ENCODE results near the gene TBX15.
"Not testable (repeated sequence)": the region's sequence is repeated elsewhere in the genome, so short reads cannot be mapped to it uniquely, and the experiment has no call there.

Gene TBX15

DNA sequence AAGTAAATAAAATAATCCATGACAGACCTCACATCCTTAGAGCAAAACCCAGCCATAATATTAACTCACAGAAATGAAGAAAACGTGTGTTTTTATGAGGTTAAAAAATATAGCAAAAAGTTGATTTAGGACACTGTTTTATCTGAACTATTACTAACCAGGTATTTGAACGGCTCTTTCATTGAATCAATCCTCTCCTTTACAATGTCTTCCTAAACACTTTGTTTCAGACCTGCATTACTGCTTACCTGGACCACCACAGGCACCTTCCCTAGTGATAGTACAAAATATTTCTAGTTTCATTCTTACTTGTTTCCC, 25.0 kb downstream of the TBX15 start:
- no peaks in the 10 kb centered on the region for H3K9me3 ChIP-seq (ENCODE audit: control insufficient read depth, insufficient read depth, low read length)
- no peaks in the 10 kb centered on the region for H3K36me3 ChIP-seq (ENCODE audit: insufficient read depth, low read length)
- no peak overlapping the region for H3K9ac ChIP-seq (ENCODE audit: low read depth, low read length)
- peaks cover 31% of the 10 kb centered on the region for H3K4me1 ChIP-seq (ENCODE audit: insufficient read depth, low read length)

DNA sequence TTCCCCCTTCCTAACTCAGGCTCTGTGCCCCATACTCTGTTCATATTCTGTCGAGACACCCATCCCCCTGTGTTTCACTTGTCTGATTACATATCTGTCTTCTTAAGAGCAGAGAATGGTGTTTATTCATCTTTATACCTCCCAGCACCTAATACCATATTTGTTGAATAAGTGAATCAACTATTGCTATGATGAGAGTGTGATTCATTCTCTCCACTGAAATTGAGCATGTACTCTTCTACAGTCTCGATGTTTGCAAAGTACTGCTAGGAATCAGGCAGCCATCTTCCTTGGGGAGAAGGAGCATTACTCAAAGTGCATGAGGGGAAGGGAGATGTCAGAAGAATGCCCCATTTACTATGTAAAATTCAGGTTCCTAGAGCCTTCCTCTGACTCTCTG, 27.0 kb downstream of the TBX15 start:
- no peak overlapping the region for H3K9ac ChIP-seq (ENCODE audit: low read depth, low read length)
- peaks cover 31% of the 10 kb centered on the region for H3K4me1 ChIP-seq (ENCODE audit: insufficient read depth, low read length)
- H3K9me3 ChIP-seq (ENCODE audit: control insufficient read depth, insufficient read depth, low read length) = no peaks in the 10 kb centered on the region
- H3K36me3 ChIP-seq (ENCODE audit: insufficient read depth, low read length) = no peaks in the 10 kb centered on the region

DNA sequence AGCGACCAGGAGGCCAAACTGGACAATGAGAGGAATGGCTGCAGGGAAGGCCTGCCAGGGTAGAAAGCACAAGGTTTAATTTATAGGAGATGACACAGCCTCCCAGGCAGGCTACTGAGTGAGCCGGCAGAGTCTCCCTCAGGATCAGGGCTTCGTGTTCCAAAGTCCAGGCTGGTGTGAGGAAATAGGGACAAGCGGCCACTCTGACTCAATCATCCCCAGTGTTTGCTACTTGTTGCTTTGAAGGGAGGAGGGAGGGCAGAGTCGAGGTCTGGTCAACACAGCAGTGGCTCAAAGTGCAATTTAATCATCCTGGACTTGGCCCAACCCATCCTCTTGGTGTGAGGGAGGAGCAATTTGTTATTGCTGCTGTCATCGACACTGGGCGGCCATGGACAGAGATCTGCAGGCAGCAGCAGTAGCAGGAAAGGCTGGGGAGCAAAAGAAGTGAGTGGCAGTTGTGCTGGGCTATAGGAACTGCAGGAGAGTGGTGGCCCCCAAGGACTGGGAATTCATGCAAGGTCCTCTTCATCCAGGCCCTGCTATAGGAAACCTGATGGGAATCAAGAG, 27.5 kb downstream of the TBX15 start:
- Histone ChIP-seq H3K4me1 (ENCODE audit: insufficient read depth, low read length) (peaks cover 31% of the 10 kb centered on the region), H3K9ac (ENCODE audit: low read depth, low read length) (no peak overlapping the region), H3K36me3 (ENCODE audit: insufficient read depth, low read length) (no peaks in the 10 kb centered on the region), H3K9me3 (ENCODE audit: control insufficient read depth, insufficient read depth, low read length) (no peaks in the 10 kb centered on the region)

DNA sequence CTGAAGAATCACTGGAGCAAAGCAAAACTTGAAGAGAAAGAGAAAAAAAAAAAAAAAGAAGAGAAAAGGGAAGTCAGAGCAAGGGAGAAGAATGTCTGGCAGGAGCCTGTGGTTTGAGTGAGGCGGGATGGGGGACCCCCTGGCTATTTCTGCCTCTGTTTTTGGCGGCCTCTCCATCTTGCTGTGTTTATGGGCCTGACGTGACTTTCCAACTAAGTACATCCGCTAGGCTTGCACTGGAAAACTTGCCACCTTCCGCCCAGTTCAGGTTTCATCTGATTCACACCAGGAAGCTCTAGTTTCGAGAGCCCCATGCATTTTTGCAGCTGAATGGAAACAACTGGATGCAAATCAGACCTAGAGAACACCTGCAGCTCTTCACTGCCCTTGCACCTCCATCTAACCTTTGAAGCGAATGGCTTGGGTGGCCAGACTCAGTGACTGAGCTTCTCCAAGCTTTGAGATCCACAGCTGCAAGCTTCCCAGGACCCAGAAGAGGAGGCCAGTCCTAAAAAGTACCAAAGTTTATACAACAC, 28.0 kb downstream of the TBX15 start:
- no peak overlapping the region for H3K9ac ChIP-seq (ENCODE audit: low read depth, low read length)
- no peaks in the 10 kb centered on the region for H3K36me3 ChIP-seq (ENCODE audit: insufficient read depth, low read length)

DNA sequence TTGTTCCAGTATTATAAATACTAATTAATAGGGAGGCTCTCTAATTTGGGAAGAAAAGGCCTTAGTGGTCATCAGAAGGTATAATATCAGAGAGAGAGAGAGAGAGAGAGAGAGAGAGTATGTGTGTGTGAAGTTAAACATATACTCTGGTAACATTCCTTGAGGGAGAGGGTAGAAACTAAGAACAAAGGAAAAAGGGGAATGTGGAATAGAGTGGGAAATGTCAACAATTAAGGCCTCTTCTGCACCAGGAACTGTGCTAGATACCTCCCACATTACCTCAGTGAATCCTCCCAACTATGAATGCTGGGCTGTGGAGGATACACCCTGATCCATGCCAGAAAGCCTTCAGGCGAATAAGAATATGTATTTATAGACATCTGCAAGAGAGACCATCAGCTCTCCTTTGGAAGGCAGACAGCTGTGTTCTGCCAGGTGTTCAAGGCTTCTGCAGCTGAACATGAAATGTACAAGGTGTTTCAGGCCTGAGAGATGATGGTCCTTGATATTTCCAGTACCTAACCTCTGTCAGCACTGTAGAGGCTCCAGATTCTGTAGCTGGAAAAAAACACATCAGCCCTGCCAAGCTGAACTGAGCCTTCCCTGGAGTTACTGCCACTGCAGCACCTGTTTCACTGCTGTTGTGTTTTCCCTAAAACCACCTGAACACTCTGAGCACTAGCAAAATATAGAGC, 29.1 kb downstream of the TBX15 start:
- Histone ChIP-seq H3K4me1 (ENCODE audit: insufficient read depth, low read length) (peaks cover 31% of the 10 kb centered on the region), H3K36me3 (ENCODE audit: insufficient read depth, low read length) (no peaks in the 10 kb centered on the region), H3K9me3 (ENCODE audit: control insufficient read depth, insufficient read depth, low read length) (no peaks in the 10 kb centered on the region), H3K9ac (ENCODE audit: low read depth, low read length) (no peak overlapping the region)

More for the DNA sequence above, 28.0 kb downstream of the TBX15 start:
- no peaks in the 10 kb centered on the region for H3K9me3 ChIP-seq (ENCODE audit: control insufficient read depth, insufficient read depth, low read length)
- peaks cover 31% of the 10 kb centered on the region for H3K4me1 ChIP-seq (ENCODE audit: insufficient read depth, low read length)

DNA sequence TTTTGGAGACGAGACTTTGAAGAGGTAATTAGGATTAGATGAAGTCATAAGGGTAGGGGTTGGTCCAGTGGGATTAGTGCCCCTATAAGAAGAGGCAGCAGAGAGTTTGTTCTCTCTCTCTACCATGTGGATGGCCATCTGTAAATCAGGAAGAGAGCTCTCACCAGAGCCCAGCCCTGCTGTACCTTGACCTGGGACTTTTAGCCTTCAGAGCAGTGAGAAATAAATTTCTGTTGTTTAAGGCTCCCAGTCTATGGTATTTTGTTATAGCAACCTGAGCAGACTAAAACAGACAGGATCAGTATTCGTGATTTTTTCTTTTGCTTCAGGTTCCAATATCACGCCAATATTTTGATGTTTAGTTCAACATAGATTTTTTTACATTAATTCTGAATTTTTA, 30.0 kb downstream of the TBX15 start:
- Histone ChIP-seq H3K4me1 (ENCODE audit: insufficient read depth, low read length) (peaks cover 31% of the 10 kb centered on the region), H3K36me3 (ENCODE audit: insufficient read depth, low read length) (no peaks in the 10 kb centered on the region), H3K9ac (ENCODE audit: low read depth, low read length) (no peak overlapping the region), H3K9me3 (ENCODE audit: control insufficient read depth, insufficient read depth, low read length) (no peaks in the 10 kb centered on the region)

DNA sequence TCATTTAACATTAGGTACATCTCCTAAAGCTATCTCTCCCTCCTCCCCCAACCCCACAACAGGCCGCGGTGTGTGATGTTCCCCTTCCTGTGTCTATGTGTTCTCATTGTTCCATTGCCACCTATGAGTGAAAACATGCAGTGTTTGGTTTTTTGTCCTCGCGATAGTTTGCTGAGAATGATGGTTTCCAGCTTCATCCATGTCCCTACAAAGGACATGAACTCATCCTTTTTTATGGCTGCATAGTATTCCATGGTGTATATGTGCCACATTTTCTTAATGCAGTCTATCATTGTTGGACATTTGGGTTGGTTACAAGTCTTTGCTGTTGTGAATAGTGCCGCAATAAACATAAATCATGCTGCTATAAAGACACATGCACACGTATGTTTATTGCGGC, 30.6 kb downstream of the TBX15 start:
- H3K4me1 ChIP-seq (ENCODE audit: insufficient read depth, low read length) = peaks cover 31% of the 10 kb centered on the region
- H3K9me3 ChIP-seq (ENCODE audit: control insufficient read depth, insufficient read depth, low read length); H3K9ac ChIP-seq (ENCODE audit: low read depth, low read length); H3K36me3 ChIP-seq (ENCODE audit: insufficient read depth, low read length): not testable (repeated sequence)

DNA sequence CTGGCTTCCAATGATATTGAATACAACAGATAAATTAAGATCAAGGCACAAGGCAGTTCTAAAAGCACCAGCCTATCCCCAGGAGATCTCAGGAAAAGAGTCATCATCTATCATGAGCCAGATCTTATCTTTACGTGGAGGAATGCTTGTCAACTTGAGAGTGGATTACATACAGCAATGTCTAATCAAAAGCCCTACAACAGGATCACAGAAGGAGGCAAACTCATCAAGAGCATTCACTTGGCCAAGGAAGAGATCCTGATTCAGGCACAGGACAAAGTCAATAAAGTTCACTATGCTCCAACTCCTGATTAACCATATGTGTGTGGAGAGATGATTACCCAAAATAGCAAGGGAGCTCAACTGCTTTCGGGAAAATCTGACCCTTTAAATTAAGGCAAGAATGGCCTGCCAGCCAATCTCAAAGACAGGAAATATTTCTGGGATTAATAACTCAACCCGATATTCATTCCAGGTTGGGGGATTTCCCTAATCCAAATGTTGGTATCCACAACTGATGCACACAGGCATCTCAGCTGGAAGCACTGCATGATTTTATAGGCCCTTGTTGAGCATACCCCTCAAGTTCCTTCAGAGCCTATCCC, 33.7 kb downstream of the TBX15 start:
- peaks cover 5% of the 10 kb centered on the region; the same call in 1 of the 2 replicates for H3K4me1 ChIP-seq (ENCODE audit: insufficient read depth, low read length)
- no peaks in the 10 kb centered on the region for H3K9me3 ChIP-seq (ENCODE audit: control insufficient read depth, insufficient read depth, low read length)
- H3K9ac ChIP-seq (ENCODE audit: low read depth, low read length) = no peak overlapping the region
- H3K36me3 ChIP-seq (ENCODE audit: insufficient read depth, low read length) = no peaks in the 10 kb centered on the region

DNA sequence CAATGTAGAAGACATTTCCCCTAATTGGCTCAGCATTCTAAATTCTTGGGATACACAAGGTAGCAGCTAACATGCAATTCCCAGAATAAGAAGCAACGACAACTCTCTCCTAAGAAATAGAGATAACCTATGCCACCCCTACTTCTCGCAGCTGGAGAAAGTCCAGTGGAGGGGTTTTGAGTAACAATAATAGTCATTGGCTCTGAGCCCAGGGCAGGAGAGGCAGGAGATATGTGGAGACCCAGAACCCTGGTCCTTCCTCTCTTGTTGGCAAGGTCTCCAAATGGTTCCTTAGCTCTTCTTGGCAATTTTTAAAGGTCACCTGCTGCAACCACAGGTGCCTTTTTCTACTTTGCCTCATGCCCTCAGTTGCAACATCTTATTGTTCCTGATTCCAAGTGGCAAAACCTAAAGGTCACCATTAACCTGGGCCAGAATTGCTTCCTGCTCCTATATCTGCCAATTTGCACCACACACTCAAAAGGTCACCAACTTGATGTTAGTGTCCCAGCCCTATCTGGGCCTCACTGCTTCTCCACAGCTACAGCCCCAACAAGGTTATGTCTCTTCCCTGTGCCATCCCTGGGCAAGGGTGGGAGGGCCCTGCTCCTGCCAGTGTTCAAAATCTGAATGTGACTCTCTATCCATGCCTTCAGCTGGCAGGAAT, 36.7 kb downstream of the TBX15 start:
- no peaks in the 10 kb centered on the region; the same call in 1 of the 2 replicates for H3K9me3 ChIP-seq (ENCODE audit: control insufficient read depth, insufficient read depth, low read length)
- H3K9ac ChIP-seq (ENCODE audit: low read depth, low read length) = no peak overlapping the region
- H3K4me1 ChIP-seq (ENCODE audit: insufficient read depth, low read length) = no peaks in the 10 kb centered on the region
- no peaks in the 10 kb centered on the region for H3K36me3 ChIP-seq (ENCODE audit: insufficient read depth, low read length)

DNA sequence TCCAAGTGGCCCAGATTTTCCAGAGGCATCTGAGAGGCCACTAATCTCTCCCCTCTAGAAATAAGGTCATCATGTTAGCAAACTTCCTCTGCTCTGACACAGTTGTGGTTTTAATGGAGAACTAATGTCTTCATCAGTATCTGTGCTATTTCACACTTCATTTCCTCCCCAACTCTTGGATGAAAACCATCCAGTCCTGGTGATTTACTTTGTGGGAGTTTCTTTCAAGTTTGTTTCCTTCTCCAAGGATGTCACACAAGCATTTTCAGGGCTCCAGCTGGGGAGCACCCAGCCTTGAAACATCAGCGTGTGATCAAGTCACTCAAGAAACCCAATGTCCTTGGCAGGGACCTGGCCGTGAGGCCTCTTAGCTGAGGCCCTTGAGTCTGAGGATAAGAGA, 38.8 kb downstream of the TBX15 start:
- no peak overlapping the region for H3K9ac ChIP-seq (ENCODE audit: low read depth, low read length)
- H3K36me3 ChIP-seq (ENCODE audit: insufficient read depth, low read length) = no peaks in the 10 kb centered on the region

DNA sequence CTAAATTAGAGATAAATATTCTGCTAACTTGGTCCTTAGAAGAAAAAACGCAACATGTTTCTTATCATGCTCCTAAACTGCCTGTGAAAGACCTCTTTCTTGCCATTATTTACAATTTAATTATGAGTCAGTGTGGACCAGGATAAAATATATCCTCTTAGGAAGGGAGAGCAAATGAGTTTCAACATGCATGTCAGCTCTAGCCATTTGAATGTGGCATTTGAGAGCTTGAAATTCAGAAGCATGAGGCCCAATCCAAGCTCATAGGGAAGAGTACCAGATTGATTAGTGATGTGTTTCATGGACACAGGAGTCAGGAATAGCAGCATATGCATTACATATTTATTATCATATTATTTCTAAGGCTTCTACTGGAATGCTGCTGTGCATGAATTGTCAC, 39.3 kb downstream of the TBX15 start:
- Histone ChIP-seq H3K9me3 (ENCODE audit: control insufficient read depth, insufficient read depth, low read length) (no peaks in the 10 kb centered on the region; the same call in 1 of the 2 replicates), H3K9ac (ENCODE audit: low read depth, low read length) (no peak overlapping the region), H3K4me1 (ENCODE audit: insufficient read depth, low read length) (no peaks in the 10 kb centered on the region), H3K36me3 (ENCODE audit: insufficient read depth, low read length) (no peaks in the 10 kb centered on the region)

More for the DNA sequence above, 38.8 kb downstream of the TBX15 start:
- Histone ChIP-seq H3K9me3 (ENCODE audit: control insufficient read depth, insufficient read depth, low read length) (no peaks in the 10 kb centered on the region; the same call in 1 of the 2 replicates), H3K4me1 (ENCODE audit: insufficient read depth, low read length) (no peaks in the 10 kb centered on the region)

DNA sequence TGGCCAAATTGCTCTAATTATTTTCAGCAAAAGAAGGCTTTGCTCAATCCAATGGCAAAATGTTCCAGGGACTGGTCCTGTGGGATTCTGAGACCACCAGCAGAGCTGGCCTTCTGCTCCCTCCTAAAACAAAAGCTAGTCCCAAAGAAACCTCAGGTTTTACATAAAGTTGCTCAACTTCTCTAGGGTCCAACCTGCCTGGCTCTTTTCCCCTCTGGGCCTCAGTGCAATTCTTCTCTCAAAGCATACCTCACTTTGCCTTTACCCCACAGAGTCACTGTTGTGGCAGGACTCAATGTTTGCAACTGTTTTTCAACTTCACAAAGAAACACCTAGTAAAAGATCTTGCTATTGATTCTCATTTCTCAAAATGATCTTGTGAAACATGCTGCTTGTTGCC, 39.8 kb downstream of the TBX15 start:
- Histone ChIP-seq H3K4me1 (ENCODE audit: insufficient read depth, low read length) (no peaks in the 10 kb centered on the region), H3K36me3 (ENCODE audit: insufficient read depth, low read length) (no peaks in the 10 kb centered on the region), H3K9ac (ENCODE audit: low read depth, low read length) (no peak overlapping the region), H3K9me3 (ENCODE audit: control insufficient read depth, insufficient read depth, low read length) (no peaks in the 10 kb centered on the region; the same call in 1 of the 2 replicates)

DNA sequence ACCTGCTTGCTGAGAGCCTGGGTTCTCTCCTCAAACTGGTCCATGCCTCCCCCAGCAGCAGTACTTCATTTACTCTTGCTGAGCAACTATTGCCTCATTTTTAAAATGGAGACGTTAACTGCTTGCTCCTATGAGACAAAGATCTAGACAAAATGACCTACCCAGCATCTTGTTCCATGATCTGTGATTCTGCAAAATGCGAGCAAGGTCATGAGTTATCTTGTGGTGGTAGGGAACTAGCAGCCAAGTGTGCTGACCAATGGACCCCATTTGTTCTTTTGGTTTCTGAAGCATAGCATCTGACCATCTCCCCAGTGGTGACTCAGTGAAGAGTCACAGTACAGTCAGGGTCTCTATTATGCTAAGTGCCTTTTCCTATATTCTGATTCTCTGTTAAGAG, 40.4 kb downstream of the TBX15 start:
- H3K9ac ChIP-seq (ENCODE audit: low read depth, low read length) = no peak overlapping the region

DNA sequence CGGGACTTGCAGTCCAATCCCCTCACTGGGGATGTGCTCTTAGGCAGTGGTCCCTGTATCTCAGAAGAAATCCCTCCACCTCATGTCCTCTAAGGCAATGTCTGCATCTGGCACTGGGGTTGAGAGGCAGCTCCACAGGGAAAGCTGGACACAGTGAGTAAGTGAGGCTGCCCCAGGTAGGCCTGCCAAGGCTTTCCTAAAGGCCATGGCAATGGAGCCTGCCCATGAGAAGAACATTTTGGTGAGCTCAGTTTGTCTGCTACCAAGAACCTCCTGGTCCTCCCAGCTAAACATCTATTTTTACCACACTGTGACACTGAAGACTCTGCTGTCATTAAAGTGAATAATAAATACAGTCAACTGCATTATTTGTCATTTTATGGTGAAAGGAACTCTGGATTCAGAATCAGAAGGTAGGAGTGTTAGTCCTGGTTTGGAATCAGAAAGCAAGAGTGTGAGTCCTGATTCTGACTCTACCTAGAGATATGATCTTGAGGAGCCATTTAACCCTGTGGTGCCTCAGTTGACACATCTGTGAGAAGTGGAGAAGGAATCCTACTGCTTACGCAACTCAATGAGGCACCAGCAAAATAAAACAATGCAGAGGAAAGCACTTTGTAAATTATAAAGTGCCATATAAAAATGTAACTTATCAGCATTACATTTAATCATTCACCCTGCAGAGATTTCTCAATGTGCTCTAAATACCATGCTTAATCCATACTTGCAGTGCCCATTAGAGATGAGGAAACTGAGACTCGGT, 41.0 kb downstream of the TBX15 start:
- Histone ChIP-seq H3K4me1 (ENCODE audit: insufficient read depth, low read length) (no peaks in the 10 kb centered on the region), H3K9ac (ENCODE audit: low read depth, low read length) (no peak overlapping the region), H3K36me3 (ENCODE audit: insufficient read depth, low read length) (no peaks in the 10 kb centered on the region), H3K9me3 (ENCODE audit: control insufficient read depth, insufficient read depth, low read length) (no peaks in the 10 kb centered on the region; the same call in 1 of the 2 replicates)

More for the DNA sequence above, 40.4 kb downstream of the TBX15 start:
- no peaks in the 10 kb centered on the region; the same call in 1 of the 2 replicates for H3K9me3 ChIP-seq (ENCODE audit: control insufficient read depth, insufficient read depth, low read length)
- no peaks in the 10 kb centered on the region for H3K36me3 ChIP-seq (ENCODE audit: insufficient read depth, low read length)
- H3K4me1 ChIP-seq (ENCODE audit: insufficient read depth, low read length) = no peaks in the 10 kb centered on the region
